Karpas-422 (cell line): ENCODE results near the gene AKAP9. TPM values are rescaled to one million over a fixed set of nuclear protein-coding genes. Genes with fewer than 3 reads are reported as not detected.
"Not testable (repeated sequence)": the region's sequence is repeated elsewhere in the genome, so short reads cannot be mapped to it uniquely, and the experiment has no call there.

Experiments used
- DNase-seq: peaks from one replicate; pipeline ENCODE4 v3.0.0-alpha.2; 2015
- H2AFZ ChIP-seq: fragments of 200-600 bp; sonication (generic); 2 replicates; pipeline ENCODE4 v1.6.1; 2014; ENCODE audit warnings: antibody characterized with exemption, low read length, mixed read lengths
- H3K27ac ChIP-seq: fragments of 200-600 bp; sonication (generic); 2 replicates; pipeline ENCODE4 v1.5.1; 2014; ENCODE audit warnings: mild to moderate bottlenecking, low read length, moderate library complexity
- H3K27me3 ChIP-seq: fragments of 200-600 bp; sonication (generic); 2 replicates; pipeline ENCODE4 v1.6.1; 2014; ENCODE audit warnings: low read length, mixed read lengths
- H3K36me3 ChIP-seq: fragments of 200-600 bp; sonication (generic); 2 replicates; pipeline ENCODE4 v1.6.1; 2014; ENCODE audit warnings: low read length, mixed read lengths; ENCODE audit not compliant: insufficient read depth
- H3K4me1 ChIP-seq: fragments of 200-600 bp; sonication (generic); 2 replicates; pipeline ENCODE4 v1.6.1; 2014; ENCODE audit warnings: mild to moderate bottlenecking, low read length, mixed read lengths
- H3K4me2 ChIP-seq: fragments of 200-600 bp; sonication (generic); 2 replicates; pipeline ENCODE4 v1.6.1; 2014; ENCODE audit warnings: low read length, low read depth, mild to moderate bottlenecking; ENCODE audit not compliant: poor library complexity, severe bottlenecking
- H3K4me3 ChIP-seq: fragments of 200-600 bp; sonication (generic); 2 replicates; pipeline ENCODE4 v1.5.1; 2014; ENCODE audit warnings: mild to moderate bottlenecking, antibody characterized with exemption, low read length, mixed read lengths
- H3K79me2 ChIP-seq: fragments of 200-600 bp; sonication (generic); 2 replicates; pipeline ENCODE4 v1.6.1; 2014; ENCODE audit warnings: mild to moderate bottlenecking, low read length, mixed read lengths
- H3K9ac ChIP-seq: fragments of 200-600 bp; sonication (generic); 2 replicates; pipeline ENCODE4 v1.6.0; 2014; ENCODE audit warnings: low read length
- H3K9me2 ChIP-seq: fragments of 200-600 bp; sonication (generic), shearing (Covaris generic); replicated peaks from 2 replicates; pipeline ENCODE4 v1.6.0; 2014; ENCODE audit warnings: mild to moderate bottlenecking, low read length, moderate library complexity; ENCODE audit not compliant: insufficient read depth
- H3K9me3 ChIP-seq: fragments of 300-700, 200-600 bp; sonication (generic); 2 replicates; pipeline ENCODE4 v1.6.1; 2014; ENCODE audit warnings: low read length, mixed read lengths
- H4K20me1 ChIP-seq: fragments of 200-600 bp; sonication (generic); 2 replicates; pipeline ENCODE4 v1.6.1; 2014; ENCODE audit warnings: mild to moderate bottlenecking, antibody characterized with exemption, low read length, low read depth; ENCODE audit not compliant: insufficient read depth
- total RNA-seq: library from RNA; depleted of rRNA; stranded (reverse); fragments of >200 nt; shearing (Covaris generic); gene quantifications from 2 replicates; pipeline ENCODE4 v1.2.3, GENCODE V29; 2014; ENCODE audit warnings: low replicate concordance

AKAP9 gene
- total RNA-seq, 1 experiment from 2014 or later, result 92.9 TPM

DNA sequence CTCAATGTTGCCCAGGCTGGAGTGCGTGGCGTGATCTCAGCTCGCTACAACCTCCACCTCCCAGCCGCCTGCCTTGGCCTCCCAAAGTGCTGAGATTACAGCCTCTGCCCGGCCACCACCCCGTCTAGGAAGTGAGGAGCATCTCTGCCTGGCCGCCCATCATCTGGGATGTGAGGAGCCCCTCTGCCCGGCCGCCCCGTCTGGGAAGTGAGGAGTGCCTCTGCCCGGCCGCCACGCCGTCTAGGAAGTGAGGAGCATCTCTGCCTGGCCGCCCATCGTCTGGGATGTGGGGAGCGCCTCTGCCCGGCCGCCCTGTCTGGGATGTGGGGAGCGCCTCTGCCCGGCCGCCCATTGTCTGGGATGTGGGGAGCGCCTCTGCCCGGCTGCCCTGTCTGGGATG lies 86.0 kb downstream of the AKAP9 start:
- H3K9me2 ChIP-seq, DNase-seq, H3K27ac ChIP-seq, H3K27me3 ChIP-seq, H3K4me2 ChIP-seq, H3K9ac ChIP-seq, H3K79me2 ChIP-seq, H3K9me3 ChIP-seq, H4K20me1 ChIP-seq, H3K4me1 ChIP-seq, H3K4me3 ChIP-seq, H2AFZ ChIP-seq: not testable (repeated sequence)
- peaks cover 55% of the 10 kb centered on the region for H3K36me3 ChIP-seq

DNA sequence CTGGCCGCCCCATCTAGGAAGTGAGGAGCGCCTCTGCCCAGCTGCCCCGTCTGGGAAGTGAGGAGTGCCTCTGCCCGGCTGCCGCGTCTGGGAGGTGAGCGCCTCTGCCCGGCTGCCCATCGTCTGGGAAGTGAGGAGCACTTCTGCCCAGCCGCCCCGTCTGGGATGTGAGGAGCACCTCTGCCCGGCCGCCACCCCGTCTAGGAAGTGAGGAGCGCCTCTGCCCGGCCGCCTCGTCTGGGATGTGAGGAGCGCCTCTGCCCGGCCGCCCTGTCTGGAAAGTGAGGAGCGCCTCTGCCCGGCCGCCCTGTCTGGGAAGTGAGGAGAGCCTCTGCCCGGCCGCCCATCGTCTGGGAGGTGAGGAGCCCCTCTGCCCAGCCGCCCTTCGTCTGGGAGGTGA lies 86.5 kb downstream of the AKAP9 start:
- not testable (repeated sequence) for H4K20me1 ChIP-seq, H3K9me2 ChIP-seq, H3K4me1 ChIP-seq, H3K27ac ChIP-seq, DNase-seq, H3K4me2 ChIP-seq, H3K79me2 ChIP-seq, H2AFZ ChIP-seq, H3K9me3 ChIP-seq, H3K9ac ChIP-seq, H3K27me3 ChIP-seq, H3K4me3 ChIP-seq
- H3K36me3 ChIP-seq, result peaks cover 55% of the 10 kb centered on the region

DNA sequence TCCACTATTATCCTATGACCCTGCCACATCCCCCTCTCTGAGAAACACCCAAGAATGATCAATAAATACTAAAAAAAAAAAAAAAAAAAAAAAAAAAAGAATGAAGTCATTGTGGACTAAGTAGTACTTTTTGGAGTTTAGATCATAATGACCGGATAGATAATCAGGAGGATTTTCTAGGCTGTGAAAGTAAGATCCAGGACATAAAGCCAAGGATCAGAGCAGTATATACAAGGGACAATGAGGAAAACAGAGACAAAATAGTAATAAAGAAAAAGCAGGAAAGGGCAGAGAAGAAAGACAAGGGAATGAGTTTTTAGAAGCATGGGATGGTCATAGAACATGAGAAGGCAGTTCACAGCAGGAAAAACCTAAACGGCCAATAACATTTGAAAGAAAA lies 87.6 kb downstream of the AKAP9 start:
- DNase-seq, result no peak
- Histone ChIP-seq H3K4me1 (no peaks in the 10 kb centered on the region), H4K20me1 (no peaks in the 10 kb centered on the region), H3K27ac (no peak overlapping the region), H3K79me2 (no peaks in the 10 kb centered on the region), H3K4me2 (no peak overlapping the region), H3K9me3 (peaks cover 3% of the 10 kb centered on the region), H3K4me3 (no peak overlapping the region), H3K9ac (no peak overlapping the region), H3K9me2 (no peaks in the 10 kb centered on the region), H3K27me3 (no peaks in the 10 kb centered on the region), H2AFZ (no peak overlapping the region), H3K36me3 (peaks cover 50% of the 10 kb centered on the region)

DNA sequence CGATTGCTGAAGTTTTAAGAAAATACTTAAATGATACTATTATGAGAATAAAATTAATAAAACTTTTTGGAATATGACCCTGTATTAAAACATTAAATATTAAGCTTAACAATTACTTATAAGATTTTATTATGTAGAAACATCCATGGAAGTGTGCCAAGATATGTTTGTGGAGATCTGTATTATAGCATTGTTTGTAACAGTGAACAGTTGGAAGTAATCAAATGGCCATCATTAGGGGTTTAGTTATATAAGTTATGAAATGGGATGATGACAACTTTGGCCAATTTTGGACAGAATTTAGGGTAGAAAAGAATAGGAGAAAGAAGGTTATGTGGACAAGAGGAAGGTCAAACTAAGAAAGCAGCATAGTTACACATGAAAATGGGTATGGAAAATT lies 88.0 kb downstream of the AKAP9 start:
- Histone ChIP-seq H2AFZ (no peak overlapping the region), H3K79me2 (no peaks in the 10 kb centered on the region), H3K36me3 (peaks cover 45% of the 10 kb centered on the region), H3K27me3 (no peaks in the 10 kb centered on the region), H3K4me3 (no peak overlapping the region), H3K9me2 (no peaks in the 10 kb centered on the region), H4K20me1 (no peaks in the 10 kb centered on the region), H3K9ac (no peak overlapping the region), H3K4me2 (no peak overlapping the region), H3K4me1 (no peaks in the 10 kb centered on the region), H3K9me3 (peaks cover 3% of the 10 kb centered on the region), H3K27ac (no peak overlapping the region)
- DNase-seq, result no peak

DNA sequence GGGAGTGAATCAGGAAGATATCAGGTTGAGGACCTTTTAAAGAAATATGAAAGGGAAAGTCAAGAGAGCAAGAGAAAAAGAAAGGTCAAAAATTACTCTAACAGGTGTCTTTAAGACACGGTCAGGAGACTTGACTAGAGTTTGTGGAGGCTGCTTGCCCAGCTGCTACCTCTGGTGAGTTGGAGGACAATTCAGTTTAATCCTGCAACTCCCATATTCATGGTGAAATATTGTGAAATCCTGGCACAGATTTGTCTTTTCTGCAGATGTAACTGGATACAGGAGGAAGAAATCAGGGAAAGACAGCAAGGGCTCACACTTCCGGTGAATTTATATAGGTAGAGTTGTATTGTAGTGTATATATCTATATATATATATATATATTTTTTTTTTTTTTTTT lies 93.5 kb downstream of the AKAP9 start:
- no peaks in the 10 kb centered on the region for H3K9me3 ChIP-seq
- no peak overlapping the region for H2AFZ ChIP-seq
- H3K36me3 ChIP-seq, result peaks cover 24% of the 10 kb centered on the region
- no peak for DNase-seq
- no peak overlapping the region for H3K4me2 ChIP-seq
- H3K4me3 ChIP-seq, result no peak overlapping the region
- no peak overlapping the region for H3K9ac ChIP-seq
- H3K4me1 ChIP-seq, result no peaks in the 10 kb centered on the region
- H4K20me1 ChIP-seq, result no peaks in the 10 kb centered on the region
- H3K27ac ChIP-seq, result no peak overlapping the region
- no peaks in the 10 kb centered on the region for H3K27me3 ChIP-seq
- H3K9me2 ChIP-seq, result no peaks in the 10 kb centered on the region
- H3K79me2 ChIP-seq, result no peaks in the 10 kb centered on the region; the same call in 1 of the 2 replicates

DNA sequence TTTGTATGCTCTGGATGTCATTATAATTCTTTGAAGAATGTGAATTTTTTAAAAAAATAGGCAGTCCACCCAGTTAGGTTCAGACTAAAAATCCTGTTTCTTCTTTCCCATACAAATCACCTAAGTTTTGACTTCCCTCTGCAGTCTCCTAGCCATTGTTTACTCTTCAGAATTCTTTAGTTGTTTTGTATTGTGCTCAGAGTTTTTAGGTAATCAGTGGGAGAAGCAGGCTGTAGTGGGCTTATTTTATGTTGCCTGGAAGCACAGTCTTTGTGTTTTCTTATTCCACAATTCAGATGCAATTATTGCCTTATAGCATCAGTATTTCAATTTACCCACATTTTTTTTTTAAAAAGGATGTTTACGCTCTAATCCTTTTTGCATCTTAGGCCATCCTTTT lies 94.9 kb downstream of the AKAP9 start:
- Histone ChIP-seq H3K36me3 (peaks cover 13% of the 10 kb centered on the region), H4K20me1 (no peaks in the 10 kb centered on the region), H3K27me3 (no peaks in the 10 kb centered on the region), H2AFZ (no peak overlapping the region), H3K27ac (no peak overlapping the region), H3K79me2 (no peaks in the 10 kb centered on the region; the same call in 1 of the 2 replicates), H3K9ac (no peak overlapping the region), H3K4me3 (no peak overlapping the region), H3K4me2 (no peak overlapping the region), H3K9me2 (no peaks in the 10 kb centered on the region), H3K9me3 (no peaks in the 10 kb centered on the region), H3K4me1 (no peaks in the 10 kb centered on the region)
- DNase-seq, result no peak

DNA sequence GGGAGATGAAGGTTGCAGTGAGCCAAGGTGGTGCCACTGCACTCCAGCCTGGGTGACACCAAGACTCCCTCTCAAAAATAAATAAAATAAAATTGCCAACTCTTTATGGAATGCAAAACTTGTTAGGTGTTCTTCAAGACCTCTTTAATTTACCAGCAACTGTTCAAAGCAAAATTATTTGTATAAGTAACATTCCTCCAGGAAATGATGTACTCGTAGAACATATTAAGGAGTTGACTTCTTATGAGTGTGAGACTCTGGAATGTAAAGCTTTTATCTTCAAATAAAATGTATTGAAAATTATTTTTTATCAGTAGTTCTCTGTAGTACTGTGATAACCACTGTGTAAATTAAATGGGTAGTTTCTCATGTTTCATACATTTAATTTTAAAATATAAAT lies 99.2 kb downstream of the AKAP9 start:
- Histone ChIP-seq H3K4me3 (no peak overlapping the region), H3K36me3 (peaks cover 15% of the 10 kb centered on the region; the same call in 1 of the 2 replicates), H3K27me3 (no peaks in the 10 kb centered on the region), H3K9me3 (no peaks in the 10 kb centered on the region), H3K9me2 (no peaks in the 10 kb centered on the region), H3K4me2 (no peak overlapping the region), H3K79me2 (no peaks in the 10 kb centered on the region; the same call in 1 of the 2 replicates), H4K20me1 (no peaks in the 10 kb centered on the region), H2AFZ (no peak overlapping the region), H3K9ac (no peak overlapping the region), H3K27ac (no peak overlapping the region), H3K4me1 (peaks cover 12% of the 10 kb centered on the region)
- DNase-seq, result no peak

DNA sequence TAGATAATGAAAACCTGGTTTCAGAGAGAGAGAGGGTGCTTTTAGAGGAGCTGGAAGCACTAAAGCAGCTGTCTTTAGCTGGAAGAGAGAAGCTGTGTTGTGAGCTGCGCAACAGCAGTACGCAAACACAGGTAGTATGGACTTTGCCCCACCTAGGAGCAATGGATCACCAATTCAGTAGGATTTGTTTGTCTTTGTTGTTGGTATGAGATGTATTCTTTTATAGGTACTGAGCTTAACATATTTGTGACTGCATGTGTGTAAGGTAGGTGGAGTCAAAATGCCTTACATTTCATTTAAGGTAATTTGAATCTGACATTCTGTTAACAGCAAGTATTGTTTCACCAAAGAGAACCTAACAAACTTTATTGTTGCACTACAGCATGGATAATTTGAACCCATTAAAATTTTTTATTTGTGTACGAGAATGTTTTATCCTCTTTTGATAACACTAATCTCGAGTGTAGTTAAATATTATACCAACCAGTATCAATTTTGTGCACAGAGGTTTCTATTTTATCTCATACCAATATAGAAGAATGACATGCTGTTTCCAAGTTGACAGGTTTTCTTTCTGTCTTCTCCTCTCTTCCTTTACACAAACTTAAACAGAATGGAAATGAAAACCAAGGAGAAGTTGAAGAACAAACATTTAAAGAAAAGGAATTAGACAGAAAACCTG lies 101.5 kb downstream of the AKAP9 start:
- Histone ChIP-seq H2AFZ (no peak overlapping the region), H3K9me3 (no peaks in the 10 kb centered on the region), H3K9me2 (no peaks in the 10 kb centered on the region), H3K36me3 (peaks cover 27% of the 10 kb centered on the region; the same call in 1 of the 2 replicates), H3K27me3 (no peaks in the 10 kb centered on the region), H4K20me1 (no peaks in the 10 kb centered on the region), H3K4me3 (no peak overlapping the region), H3K4me1 (peaks cover 12% of the 10 kb centered on the region), H3K4me2 (no peak overlapping the region), H3K27ac (no peak overlapping the region), H3K79me2 (no peaks in the 10 kb centered on the region), H3K9ac (no peak overlapping the region)
- no peak for DNase-seq
